ENCODE measurements around the gene RNFT2. TPM values are rescaled to one million over a fixed set of nuclear protein-coding genes. Genes with fewer than 3 reads are reported as not detected.

RNFT2 gene
- total RNA-seq, 1 experiment from 2014 or later = 21.1 TPM

- ChIA-PET POLR2A (ENCODE audit: unreplicated experiment) (no interaction called here), CTCF (no interaction called here)
- Histone ChIP-seq H3K4me3 (no peak overlapping the region), H3K27ac (no peak overlapping the region), H3F3A (ENCODE audit: insufficient read depth, low read depth) (no peaks in the 10 kb centered on the region), H3K9me2 (ENCODE audit: insufficient read depth) (no peaks in the 10 kb centered on the region), H3K4me1 (replicated peaks; ENCODE audit: insufficient read depth) (no peaks in the 10 kb centered on the region), H3K9me3 (ENCODE audit: insufficient read depth, low read depth) (no peaks in the 10 kb centered on the region), H3K79me2 (ENCODE audit: low read depth) (no peaks in the 10 kb centered on the region), H3K36me3 (ENCODE audit: low read depth) (no peaks in the 10 kb centered on the region), H4K20me1 (ENCODE audit: insufficient read depth) (no peaks in the 10 kb centered on the region), H3K4me2 (no peak overlapping the region), H2AFZ (no peak overlapping the region), H3K27me3 (ENCODE audit: insufficient read depth, low read depth) (no peaks in the 10 kb centered on the region)
- TF ChIP-seq EZH2 (IDR thresholded peaks at IDR 0.05; ENCODE audit: low read depth) = no peak
- TF ChIP-seq, protein P1, sequence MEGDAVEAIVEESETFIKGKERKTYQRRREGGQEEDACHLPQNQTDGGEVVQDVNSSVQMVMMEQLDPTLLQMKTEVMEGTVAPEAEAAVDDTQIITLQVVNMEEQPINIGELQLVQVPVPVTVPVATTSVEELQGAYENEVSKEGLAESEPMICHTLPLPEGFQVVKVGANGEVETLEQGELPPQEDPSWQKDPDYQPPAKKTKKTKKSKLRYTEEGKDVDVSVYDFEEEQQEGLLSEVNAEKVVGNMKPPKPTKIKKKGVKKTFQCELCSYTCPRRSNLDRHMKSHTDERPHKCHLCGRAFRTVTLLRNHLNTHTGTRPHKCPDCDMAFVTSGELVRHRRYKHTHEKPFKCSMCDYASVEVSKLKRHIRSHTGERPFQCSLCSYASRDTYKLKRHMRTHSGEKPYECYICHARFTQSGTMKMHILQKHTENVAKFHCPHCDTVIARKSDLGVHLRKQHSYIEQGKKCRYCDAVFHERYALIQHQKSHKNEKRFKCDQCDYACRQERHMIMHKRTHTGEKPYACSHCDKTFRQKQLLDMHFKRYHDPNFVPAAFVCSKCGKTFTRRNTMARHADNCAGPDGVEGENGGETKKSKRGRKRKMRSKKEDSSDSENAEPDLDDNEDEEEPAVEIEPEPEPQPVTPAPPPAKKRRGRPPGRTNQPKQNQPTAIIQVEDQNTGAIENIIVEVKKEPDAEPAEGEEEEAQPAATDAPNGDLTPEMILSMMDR (conservative IDR thresholded peaks at IDR 0.05) = no peak
- no peak for DNase-seq
- BruUV-seq (replicated peaks) = no TSS peak
- intact Hi-C loops (cut with micrococcal nuclease; ENCODE audit: unreplicated experiment) = no loop called here
Measured at GRCh38 chr12:116766285-116766684, 28.2 kb downstream of the RNFT2 start.

- no peaks in the 10 kb centered on the region for H3K27me3 ChIP-seq (ENCODE audit: insufficient read depth, low read depth)
- POLR2A ChIA-PET (ENCODE audit: unreplicated experiment) = no interaction called here
- H3K4me2 ChIP-seq = no peak overlapping the region
- no peaks in the 10 kb centered on the region for H3K79me2 ChIP-seq (ENCODE audit: low read depth)
- DNase-seq = no peak
- H3K4me3 ChIP-seq = no peak overlapping the region
- no peaks in the 10 kb centered on the region for H3K9me2 ChIP-seq (ENCODE audit: insufficient read depth)
- CTCF ChIA-PET = no interaction called here
- no peaks in the 10 kb centered on the region for H4K20me1 ChIP-seq (ENCODE audit: insufficient read depth)
- H3F3A ChIP-seq (ENCODE audit: insufficient read depth, low read depth) = no peaks in the 10 kb centered on the region
- no peak overlapping the region for H2AFZ ChIP-seq
- no TSS peak for BruUV-seq (replicated peaks)
- H3K36me3 ChIP-seq (ENCODE audit: low read depth) = no peaks in the 10 kb centered on the region
- H3K4me1 ChIP-seq (replicated peaks; ENCODE audit: insufficient read depth) = no peaks in the 10 kb centered on the region
- TF ChIP-seq EZH2 (IDR thresholded peaks at IDR 0.05; ENCODE audit: low read depth) = no peak
- TF ChIP-seq, protein P1 (conservative IDR thresholded peaks at IDR 0.05) = no peak
- no peaks in the 10 kb centered on the region for H3K9me3 ChIP-seq (ENCODE audit: insufficient read depth, low read depth)
- intact Hi-C loops (cut with micrococcal nuclease; ENCODE audit: unreplicated experiment) = no loop called here
- H3K27ac ChIP-seq = no peak overlapping the region
Measured at GRCh38 chr12:116766746-116767145, 28.6 kb downstream of the RNFT2 start.

DNA sequence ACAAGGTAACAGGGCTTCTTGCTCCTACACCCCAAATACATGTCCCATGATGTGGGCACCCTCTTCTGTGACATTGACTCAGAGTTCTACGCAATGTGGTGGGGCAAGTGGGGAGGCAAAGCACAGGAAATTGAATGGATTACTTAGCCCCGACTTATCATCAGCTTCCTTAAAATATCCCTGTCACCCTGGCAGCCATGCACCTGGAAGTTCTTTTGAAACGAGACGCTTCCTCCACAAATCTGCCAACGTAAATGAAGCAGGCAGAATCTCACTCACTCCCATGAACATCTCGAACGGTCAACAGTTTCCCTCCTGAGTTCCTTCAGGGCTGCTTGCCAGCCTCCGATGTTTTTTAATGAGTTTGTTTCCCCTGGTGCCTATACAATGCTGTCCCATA, 33.5 kb downstream of the RNFT2 start:
- H3K4me3 ChIP-seq = no peak overlapping the region
- H2AFZ ChIP-seq = no peak overlapping the region
- H3K9me2 ChIP-seq (ENCODE audit: insufficient read depth) = no peaks in the 10 kb centered on the region
- ChIA-PET CTCF (no interaction called here), POLR2A (ENCODE audit: unreplicated experiment) (interaction anchor here (0.6 kb wide), 1 partner anchor 814 kb away, joined by 4 read pairs; no protein-coding TSS in a partner anchor)
- H3K36me3 ChIP-seq (ENCODE audit: low read depth) = no peaks in the 10 kb centered on the region
- intact Hi-C loops (cut with micrococcal nuclease; ENCODE audit: unreplicated experiment) = no loop called here
- no peaks in the 10 kb centered on the region for H3F3A ChIP-seq (ENCODE audit: insufficient read depth, low read depth)
- no peak for TF ChIP-seq EZH2 (IDR thresholded peaks at IDR 0.05; ENCODE audit: low read depth)
- TF ChIP-seq, protein P1 (conservative IDR thresholded peaks at IDR 0.05) = no peak
- no peak for DNase-seq
- no peaks in the 10 kb centered on the region for H3K9me3 ChIP-seq (ENCODE audit: insufficient read depth, low read depth)
- H3K79me2 ChIP-seq (ENCODE audit: low read depth) = no peaks in the 10 kb centered on the region
- no peaks in the 10 kb centered on the region for H3K27me3 ChIP-seq (ENCODE audit: insufficient read depth, low read depth)
- no TSS peak for BruUV-seq (replicated peaks)
- no peaks in the 10 kb centered on the region for H3K4me1 ChIP-seq (replicated peaks; ENCODE audit: insufficient read depth)
- H3K27ac ChIP-seq = no peak overlapping the region
- H4K20me1 ChIP-seq (ENCODE audit: insufficient read depth) = no peaks in the 10 kb centered on the region
- no peak overlapping the region for H3K4me2 ChIP-seq
